Parathyroid adenoma (tissue), 2 donors: ENCODE data around the gene TMED4.
A peak's percentile ranks its signal among the peaks of the same experiment; 100 is the strongest.
"Not testable (repeated sequence)": the region's sequence is repeated elsewhere in the genome, so short reads cannot be mapped to it uniquely, and the experiment has no call there.

Source experiments
- H2AFZ ChIP-seq: fragments of 300-600 bp; sonication (generic); one replicate; pipeline ENCODE4 v1.7.0; 2017; ENCODE audit warnings: antibody characterized with exemption, mild to moderate bottlenecking
- H3K27ac ChIP-seq: fragments of 300-600 bp; sonication (generic); one replicate; pipeline ENCODE4 v1.7.0; 2017
- H3K27me3 ChIP-seq: fragments of 300-600 bp; sonication (generic); one replicate; pipeline ENCODE4 v1.7.0; 2017; ENCODE audit warnings: low read length; ENCODE audit not compliant: control insufficient read depth, insufficient read depth
- H3K36me3 ChIP-seq: fragments of 300-600 bp; sonication (generic); one replicate; pipeline ENCODE4 v1.7.0; 2017; ENCODE audit warnings: low read length; ENCODE audit not compliant: control insufficient read depth, insufficient read depth
- H3K4me1 ChIP-seq: fragments of 300-600 bp; sonication (generic); one replicate; pipeline ENCODE4 v1.7.0; 2017; ENCODE audit warnings: control low read depth
- H3K4me2 ChIP-seq: fragments of 300-600 bp; sonication (generic); one replicate; pipeline ENCODE4 v1.7.0; 2017; ENCODE audit warnings: low read length
- H3K4me3 ChIP-seq: fragments of 300-600 bp; sonication (generic); one replicate; pipeline ENCODE4 v1.7.0; 2017; ENCODE audit warnings: low read depth, low read length
- H3K79me2 ChIP-seq: fragments of 300-600 bp; sonication (generic); one replicate; pipeline ENCODE4 v1.7.0; 2017; ENCODE audit warnings: control low read depth
- H3K9ac ChIP-seq: fragments of 300-600 bp; sonication (generic); one replicate; pipeline ENCODE4 v1.7.0; 2017; ENCODE audit warnings: mild to moderate bottlenecking
- H3K9me3 ChIP-seq: fragments of 300-600 bp; sonication (generic); one replicate; pipeline ENCODE4 v1.7.0; 2017; ENCODE audit warnings: low read length; ENCODE audit not compliant: control insufficient read depth
- CTCF ChIP-seq: fragments of 300-600 bp; sonication (generic); IDR thresholded peaks from one replicate; pipeline ENCODE4 v1.7.0; 2017; ENCODE audit warnings: antibody characterized with exemption, mild to moderate bottlenecking
- donor health status: primary hyperparathyroidism.

Gene TMED4

GRCh38 chr7:44565795-44566559 lies 16.1 kb downstream of the TMED4 start:
- H3K9me3 ChIP-seq = no peaks in the 10 kb centered on the region
- H3K9ac ChIP-seq = no peak overlapping the region
- H3K27ac ChIP-seq = no peak overlapping the region
- no peak overlapping the region for H3K4me3 ChIP-seq
- no peak for TF ChIP-seq CTCF
- H3K79me2 ChIP-seq = no peaks in the 10 kb centered on the region
- H3K36me3 ChIP-seq = no peaks in the 10 kb centered on the region
- H3K4me1 ChIP-seq = peaks cover 14% of the 10 kb centered on the region
- no peaks in the 10 kb centered on the region for H3K27me3 ChIP-seq
- H2AFZ ChIP-seq = no peak overlapping the region
- H3K4me2 ChIP-seq = no peak overlapping the region

- Histone ChIP-seq H3K27me3 (no peaks in the 10 kb centered on the region), H3K9me3 (no peaks in the 10 kb centered on the region), H3K36me3 (no peaks in the 10 kb centered on the region), H3K27ac (no peak overlapping the region), H3K4me3 (no peak overlapping the region), H3K4me2 (no peak overlapping the region), H3K9ac (no peak overlapping the region), H3K79me2 (no peaks in the 10 kb centered on the region), H2AFZ (no peak overlapping the region), H3K4me1 (peaks cover 14% of the 10 kb centered on the region)
- peak; percentile 98 for TF ChIP-seq CTCF
Observed at GRCh38 chr7:44565097-44565794, 16.8 kb downstream of the TMED4 start.

- Histone ChIP-seq H3K79me2 (no peaks in the 10 kb centered on the region), H3K27me3 (no peaks in the 10 kb centered on the region), H3K4me1 (peaks cover 13% of the 10 kb centered on the region), H3K9ac (no peak overlapping the region), H2AFZ (no peak overlapping the region), H3K27ac (no peak overlapping the region), H3K4me2 (no peak overlapping the region), H3K36me3 (no peaks in the 10 kb centered on the region), H3K9me3 (no peaks in the 10 kb centered on the region), H3K4me3 (no peak overlapping the region)
- no peak for TF ChIP-seq CTCF
Observed at GRCh38 chr7:44564606-44565005, 17.4 kb downstream of the TMED4 start.

- Histone ChIP-seq H3K79me2 (no peaks in the 10 kb centered on the region), H3K36me3 (no peaks in the 10 kb centered on the region), H3K27ac (no peak overlapping the region)
Observed at GRCh38 chr7:44563171-44563679, 18.8 kb downstream of the TMED4 start.

GRCh38 chr7:44562622-44562962 lies 19.4 kb downstream of the TMED4 start:
- H3K36me3 ChIP-seq, H3K9me3 ChIP-seq, H3K9ac ChIP-seq, H3K79me2 ChIP-seq, H3K27ac ChIP-seq, H2AFZ ChIP-seq, H3K4me3 ChIP-seq, H3K4me1 ChIP-seq, H3K27me3 ChIP-seq, H3K4me2 ChIP-seq: not testable (repeated sequence)

More at GRCh38 chr7:44563171-44563679, 18.8 kb downstream of the TMED4 start:
- Histone ChIP-seq H3K4me1 (no peaks in the 10 kb centered on the region), H3K9me3 (no peaks in the 10 kb centered on the region), H3K27me3 (no peaks in the 10 kb centered on the region), H3K4me3 (no peak overlapping the region), H3K4me2 (no peak overlapping the region), H3K9ac (no peak overlapping the region), H2AFZ (no peak overlapping the region)
- TF ChIP-seq CTCF = no peak
